CD4-positive, alpha-beta T cell treated with Interleukin-2 at 100 ng/mL for 4 hours (primary cell): ENCODE results near the gene GMPR2.

Experiments used
- DNase-seq: peaks from one replicate; pipeline ENCODE4 v3.0.0-alpha.2; 2020; ENCODE audit warnings: low spot score

The GMPR2 gene

DNA sequence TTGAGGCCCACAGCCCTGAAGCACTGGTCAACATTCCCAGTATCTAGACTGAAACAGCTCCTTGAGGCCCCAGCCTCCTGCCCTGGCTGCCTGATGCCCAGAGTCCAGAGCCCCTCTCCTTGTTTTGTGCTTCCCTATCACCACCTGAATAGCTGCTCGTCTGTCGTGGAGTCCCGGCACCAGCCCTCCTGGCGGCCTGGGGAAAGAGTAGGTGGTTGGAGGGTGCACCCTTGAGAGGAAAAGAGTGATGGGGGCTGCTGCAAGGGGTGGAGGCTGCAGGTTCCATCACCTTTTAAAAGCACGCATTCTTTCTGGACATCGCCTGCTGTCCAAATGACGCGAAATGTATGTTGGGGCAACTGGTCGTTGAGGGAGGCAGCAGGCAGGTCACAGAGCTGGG lies 35.5 kb downstream of the GMPR2 start:
- DNase-seq = no peak

DNA sequence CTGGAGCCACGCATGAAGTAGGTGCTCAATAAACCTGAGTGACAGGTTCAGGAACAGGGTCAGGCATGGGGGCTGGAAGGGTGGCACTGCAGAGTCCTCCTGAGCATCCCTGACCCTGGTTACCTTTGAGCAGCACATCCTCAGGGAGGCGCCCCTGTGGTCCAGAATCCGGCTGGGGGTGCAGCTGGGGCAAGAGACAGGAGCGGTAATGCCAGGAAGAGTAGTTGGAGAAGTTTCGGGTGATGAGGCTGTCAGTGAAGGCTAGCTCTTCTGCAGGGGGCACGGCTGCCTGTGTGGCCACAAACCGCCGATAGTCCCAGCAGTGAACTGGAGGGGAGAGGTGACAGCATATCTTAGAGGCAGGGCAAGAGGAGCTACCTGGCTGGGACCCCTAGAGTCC lies 36.6 kb downstream of the GMPR2 start:
- no peak for DNase-seq

DNA sequence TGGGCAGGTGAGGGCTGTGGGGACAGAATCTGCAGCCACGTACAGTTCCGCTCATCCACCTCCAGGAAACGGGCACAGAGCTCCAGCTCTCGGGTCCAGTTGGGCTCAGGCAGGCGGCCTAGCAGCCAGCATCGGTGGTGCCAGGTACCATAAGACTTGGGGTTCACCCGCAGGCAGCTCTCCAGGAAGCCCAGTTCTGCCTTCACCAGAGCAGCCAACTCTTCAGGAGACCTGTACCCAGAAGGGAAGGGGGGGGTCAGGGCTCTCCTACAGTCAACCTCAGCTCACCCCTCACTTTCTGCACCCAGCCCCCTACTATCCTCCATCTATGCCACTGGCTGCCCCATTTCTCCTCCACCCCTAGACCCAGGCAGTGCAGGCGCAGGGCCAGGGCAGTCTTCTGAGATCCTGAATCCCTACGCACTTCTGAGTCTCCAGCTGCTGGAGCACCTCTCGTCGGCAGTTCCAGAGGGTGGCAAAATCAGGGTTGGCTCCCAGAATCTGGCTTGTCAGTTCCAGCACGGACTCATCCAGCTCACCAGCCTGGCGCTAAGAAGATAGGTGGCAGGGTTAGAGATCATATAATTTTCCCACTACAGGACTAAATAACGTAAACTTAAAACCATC lies 37.3 kb downstream of the GMPR2 start:
- no peak for DNase-seq

DNA sequence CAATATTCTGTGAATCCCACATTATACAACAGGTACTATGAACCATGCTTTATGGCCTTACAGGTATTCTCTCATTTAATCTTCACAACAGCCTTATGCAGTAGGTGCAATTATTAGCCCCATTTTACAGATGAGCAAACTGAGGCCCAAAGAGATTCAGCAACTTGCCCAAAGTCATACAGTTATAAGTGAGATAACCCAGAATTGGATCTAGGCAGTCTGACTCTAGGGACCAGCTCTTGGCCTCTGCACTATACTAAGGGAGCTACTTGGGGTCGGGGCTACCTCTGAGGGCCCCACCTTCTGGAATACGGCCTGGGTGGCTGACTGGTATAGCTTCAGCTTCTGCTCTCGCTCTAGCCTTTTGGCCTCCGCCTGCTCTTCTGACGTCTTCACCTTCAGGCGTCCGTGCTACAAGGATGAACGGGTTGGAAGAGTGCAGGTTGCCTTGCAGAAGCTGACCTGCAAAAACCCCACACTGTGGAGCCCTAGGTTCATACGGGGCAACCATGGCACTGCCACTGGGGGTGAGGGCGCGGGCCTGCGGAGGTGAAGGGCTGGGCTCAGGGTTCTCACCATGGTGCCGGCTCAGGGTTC lies 37.9 kb downstream of the GMPR2 start:
- DNase-seq = no peak

DNA sequence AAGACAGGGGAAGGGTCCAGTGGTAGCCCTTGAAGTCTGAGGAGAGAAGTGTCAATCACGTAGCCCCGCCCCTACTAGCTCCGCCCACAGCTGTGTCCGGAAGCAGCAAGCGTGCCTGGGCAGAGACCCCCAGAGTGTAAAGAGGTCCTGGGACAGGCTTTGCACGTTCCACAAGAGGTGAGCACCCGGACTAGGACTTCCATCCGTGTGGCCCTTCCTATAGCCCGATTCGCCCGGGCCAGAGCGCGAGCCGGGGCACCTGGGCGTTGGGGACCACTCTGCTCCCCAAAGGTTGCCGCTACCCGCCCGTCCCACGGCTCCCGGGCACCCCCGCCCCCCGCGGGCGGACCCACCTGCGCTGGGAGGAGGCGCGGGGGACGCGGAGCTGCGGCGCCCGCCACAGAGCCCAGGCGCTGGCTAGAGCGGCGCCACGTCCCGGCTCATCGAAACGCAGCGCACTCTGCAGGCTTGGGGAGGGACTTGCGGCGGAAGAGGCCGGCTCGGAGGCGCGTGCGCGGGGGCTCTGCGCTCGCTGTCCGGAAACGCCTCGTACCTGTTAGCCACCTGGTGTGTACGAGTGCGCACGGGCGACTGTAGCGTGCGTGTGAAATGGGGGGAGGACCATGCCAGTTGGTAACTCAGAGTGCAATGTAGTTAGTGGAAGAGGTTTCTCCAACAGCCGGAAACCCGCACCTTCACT lies 38.6 kb downstream of the GMPR2 start, which contains the start of gene RABGGTA:
TSS of gene RABGGTA (minus strand) at position 464 of the 700 bp plus-strand sequence. CDS start 482 bp downstream, outside the sequence.
- peak; percentile 94 for DNase-seq

DNA sequence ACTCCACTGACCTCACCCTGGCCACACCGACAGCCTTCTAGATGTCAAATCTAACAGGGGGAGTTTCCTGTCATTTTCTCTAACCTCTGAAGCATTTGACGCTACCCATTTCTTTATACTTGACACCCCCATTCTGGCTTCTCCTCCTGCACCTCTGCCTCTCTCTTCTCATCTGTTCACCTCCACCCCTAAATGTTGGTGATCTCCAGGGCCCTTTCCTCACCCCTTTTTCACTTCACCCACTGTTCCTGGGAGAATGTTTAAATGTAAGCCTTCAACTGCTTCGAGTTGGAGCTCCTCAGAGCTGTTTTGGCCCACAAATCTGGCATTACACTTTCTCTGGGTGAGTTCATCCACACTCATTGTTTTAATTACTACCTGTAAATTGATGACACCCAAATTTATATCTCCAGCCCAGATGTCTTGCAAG lies 39.1 kb downstream of the GMPR2 start:
- no peak for DNase-seq

DNA sequence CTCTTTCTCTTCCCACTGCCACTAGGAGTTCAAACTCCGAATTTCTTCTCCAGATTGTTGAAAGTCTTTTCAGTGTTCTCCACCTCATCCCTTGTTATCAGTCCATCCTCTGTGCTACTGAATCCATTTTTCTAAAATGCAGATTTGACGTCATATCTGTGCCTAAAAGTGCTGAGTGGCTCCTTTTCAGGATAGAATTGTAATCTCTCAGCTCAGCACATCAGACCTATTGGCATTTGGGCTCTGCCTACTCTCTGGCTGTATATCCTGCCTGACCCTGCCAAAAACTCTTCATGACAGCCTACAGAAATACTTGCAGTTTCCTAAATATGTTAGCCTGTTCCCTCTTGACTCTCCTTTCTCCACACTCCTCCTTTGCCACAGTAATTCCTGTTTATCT lies 39.7 kb downstream of the GMPR2 start:
- no peak for DNase-seq

DNA sequence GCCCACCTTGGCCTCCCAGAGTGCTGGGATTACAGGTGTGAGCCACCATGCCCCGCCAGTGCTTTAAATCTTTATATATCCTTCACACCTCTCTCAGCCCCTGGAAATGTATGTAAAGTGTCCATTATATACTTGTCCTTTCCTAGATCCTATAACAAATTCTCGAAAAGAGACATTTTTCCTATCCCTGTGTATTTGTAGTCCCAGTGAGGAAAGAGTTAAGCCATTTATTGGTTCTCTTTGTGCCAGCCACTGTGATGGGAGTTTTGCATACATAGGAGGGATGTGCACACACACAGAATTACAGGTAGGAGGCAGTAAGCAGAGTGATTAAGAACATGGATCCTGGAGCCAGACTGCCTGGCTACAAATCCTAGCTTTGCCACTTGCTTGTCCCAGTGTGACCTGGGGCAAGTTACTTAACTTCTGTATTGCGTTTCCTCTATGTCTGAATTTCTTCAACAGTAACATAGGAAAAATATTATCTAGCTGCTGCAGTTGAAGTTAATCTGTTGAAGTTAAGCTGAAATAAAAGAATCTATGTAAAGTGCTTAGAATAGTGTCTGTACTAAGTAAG lies 40.8 kb downstream of the GMPR2 start:
- DNase-seq = no peak

DNA sequence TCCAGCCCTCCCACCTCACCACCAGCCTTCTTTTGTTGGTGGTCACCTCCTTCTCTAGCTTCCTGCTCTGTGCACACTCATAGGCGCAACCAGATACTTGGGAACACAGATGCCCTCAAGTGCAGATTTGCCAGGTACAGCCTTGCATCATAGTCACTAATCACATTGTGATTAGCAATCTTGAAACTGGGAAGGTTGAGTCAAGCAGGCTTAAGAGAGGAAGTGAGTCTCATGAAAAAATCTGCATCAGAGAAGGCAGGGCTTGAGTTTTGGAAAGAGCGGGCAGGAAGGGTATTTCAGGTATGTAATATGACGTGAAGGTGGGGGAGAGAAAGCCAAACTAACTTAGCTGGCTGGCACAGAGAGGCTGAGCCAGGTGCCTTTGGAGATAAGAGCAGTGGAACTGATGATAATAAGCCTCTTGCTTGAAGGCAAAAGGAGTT lies 41.4 kb downstream of the GMPR2 start:
- peak; percentile 67 for DNase-seq

DNA sequence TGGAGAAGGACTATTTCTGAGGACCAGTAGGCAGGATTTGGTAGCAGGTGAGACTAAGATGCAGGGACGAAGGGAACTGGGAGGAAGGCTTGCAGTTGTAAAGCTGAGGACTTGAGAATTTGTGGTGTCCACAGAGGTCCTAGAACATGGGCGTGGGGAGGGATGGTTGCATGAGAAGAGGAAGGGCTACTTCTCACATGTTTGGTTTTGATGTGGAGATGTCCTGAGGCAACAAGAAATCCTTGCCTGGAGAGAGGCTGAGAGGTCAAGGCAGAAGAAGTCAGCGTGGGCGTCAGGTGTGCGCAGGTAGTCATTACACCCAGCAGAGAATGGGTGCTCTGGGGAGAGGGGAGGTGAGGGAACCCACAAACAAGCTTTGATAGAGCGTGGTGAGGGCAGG lies 44.3 kb downstream of the GMPR2 start:
- DNase-seq = no peak

DNA sequence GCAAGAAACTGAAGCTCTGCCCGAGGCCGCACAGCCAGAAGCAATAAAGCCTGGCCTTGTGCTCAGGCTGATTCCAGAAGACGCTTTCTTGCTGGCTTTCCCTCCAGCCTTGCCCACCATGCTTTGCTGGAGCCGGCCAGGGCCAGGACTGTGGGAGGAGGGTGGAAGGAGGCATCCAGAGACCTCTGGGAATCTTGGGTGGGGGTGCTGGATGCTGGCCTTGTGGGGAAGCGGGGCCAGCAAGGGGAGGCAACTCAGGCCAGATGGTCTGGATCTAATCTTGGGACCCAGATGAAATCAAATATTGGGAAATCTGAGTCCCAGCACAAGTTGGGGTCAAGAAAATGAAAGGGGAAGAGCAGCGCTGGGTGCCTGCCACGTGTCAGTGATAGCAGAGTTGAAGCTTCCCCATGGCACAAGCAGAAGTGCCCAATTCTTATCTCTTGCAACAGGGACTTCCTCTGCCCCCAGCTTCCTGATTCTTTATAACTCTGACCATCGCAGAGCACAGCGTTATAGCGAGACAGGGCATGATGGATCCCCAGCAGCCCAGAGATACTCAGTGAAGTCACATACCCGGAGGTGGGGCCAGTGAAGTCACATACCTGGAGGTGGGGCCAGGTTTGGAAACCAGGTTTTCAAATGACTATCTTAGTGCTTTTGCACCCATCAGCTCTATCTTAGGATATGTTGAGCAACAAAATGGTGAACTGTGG lies 45.0 kb downstream of the GMPR2 start:
- no peak for DNase-seq

DNA sequence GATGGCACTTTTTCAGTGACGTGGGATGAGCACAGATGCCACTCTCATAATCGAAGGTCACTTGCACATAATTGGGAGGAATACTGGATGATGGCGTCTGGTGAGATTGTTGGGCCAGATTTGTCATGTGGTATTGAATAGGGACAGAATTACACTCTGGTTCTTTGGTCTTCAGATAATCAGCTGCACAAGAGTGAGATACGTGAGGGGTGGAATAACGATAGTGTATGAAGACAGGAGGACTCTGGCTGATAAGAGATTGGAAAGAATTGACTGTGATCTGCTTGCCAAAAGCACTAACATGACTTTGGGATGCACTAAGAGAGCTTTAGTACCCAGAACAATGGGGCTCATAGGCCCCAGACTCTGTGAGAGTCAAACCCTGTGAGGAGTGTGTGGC lies 45.7 kb downstream of the GMPR2 start:
- no peak for DNase-seq

DNA sequence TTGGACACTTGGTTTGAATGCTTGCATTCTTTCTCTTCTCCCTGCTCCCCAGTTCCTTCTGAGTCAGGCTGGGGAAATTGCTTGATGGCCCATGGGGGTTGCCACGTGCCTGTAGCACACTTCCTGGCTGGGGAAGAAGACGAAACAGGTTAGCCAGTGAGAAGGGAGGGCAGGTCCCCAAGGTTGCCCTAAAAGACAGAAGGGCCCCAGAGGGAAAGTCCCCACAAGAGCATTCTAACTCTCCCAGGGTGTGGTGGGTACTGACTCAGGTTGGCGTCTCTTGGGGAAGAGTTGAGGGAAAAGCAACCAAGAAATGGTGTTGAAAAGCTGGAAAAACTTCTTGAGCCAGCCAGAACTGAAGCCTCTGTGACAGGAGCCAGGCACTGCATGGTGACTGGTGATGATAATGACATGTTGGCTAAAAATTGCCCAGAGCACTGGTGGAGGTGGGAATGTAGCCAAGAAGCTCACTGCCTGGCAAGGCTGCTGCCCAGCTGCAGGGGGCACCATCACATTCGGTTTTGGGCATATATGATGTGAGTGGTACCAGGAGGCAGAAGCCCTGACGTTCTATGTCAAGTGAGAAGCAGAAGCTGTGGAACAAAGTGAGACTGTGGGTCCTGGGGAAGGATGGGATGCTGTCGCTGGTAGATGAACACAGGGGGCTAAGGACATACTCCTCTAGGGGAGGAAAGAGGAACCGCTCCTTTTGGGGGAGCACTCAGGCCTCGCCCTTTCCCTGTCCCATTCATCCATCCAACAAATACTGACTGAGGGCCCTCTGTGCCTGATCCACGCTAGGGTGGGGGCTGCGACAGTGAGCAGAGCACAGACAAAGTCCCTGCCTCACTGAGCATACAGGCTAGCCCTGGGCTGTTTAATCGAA lies 46.8 kb downstream of the GMPR2 start:
- peak; percentile 67 for DNase-seq

DNA sequence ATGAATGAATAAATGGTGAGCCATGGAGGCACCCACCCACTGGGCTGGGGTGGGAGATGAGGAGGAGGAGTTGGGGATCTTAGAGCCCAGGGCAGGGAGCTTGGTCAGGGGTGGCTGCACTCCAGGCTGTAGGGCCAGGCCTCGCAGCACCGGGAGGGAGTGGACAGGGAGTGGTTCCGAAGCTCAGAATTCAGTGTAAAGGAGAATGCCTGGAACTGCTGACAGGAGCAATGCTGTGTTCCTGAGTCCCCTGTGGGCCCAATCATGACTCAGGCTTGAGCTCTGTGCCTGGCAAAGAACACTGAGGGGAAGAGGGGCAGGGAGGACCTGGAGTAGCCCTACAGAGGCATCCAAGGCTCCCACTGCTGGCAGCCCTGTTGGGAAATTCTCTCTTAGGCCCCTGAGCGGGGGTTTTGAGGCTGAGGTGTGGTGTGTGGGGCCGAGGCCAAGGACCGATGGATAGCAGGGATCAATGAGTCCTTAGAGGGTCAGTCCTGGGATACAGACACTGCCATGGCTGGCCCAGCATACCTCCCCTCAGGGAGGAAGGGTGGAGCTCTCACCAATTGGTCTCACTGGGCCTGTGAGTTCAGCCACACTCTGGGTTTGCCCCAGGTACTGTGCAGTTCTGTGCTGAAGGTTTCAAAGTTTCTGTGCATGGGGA lies 48.2 kb downstream of the GMPR2 start:
- no peak for DNase-seq

DNA sequence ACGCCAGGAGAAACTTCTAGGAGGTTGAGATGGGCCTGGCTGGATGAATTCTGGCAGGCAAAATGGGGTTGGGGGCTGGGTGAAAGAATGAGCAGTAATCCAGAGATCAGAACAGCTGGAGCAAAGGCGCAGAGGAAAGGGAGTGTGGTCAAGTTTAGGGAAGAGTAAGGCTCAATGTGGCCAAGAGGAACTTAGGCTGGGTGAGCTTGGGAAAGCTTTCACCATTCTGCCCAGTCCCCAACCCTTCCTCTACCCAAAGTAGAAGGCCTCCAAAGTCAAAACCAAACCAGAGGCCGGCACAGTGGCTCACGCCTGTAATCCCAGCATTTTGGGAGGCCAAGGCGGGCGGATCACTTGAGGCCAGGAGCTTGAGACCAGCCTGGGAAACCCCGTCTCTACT lies 48.9 kb downstream of the GMPR2 start:
- DNase-seq = no peak

DNA sequence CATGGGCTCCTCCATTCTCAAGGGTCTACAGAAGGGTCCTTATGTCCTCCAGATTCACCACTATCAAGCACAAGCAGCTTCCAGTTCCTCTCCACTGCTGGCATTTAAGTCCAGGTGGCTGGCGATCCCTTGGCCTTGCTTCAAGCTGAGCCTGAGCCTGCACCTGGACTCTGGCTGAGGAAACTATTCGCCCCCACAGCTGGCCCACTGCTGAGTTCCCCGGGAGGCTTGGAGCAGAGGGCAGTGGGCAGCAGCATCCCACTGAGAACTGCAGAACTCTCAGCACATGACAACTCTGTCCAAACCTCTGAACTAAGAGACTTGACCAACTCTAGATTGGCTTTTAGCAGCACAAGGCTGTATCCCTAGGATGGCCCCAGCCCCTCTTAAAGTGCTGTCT lies 50.0 kb downstream of the GMPR2 start:
- no peak for DNase-seq

DNA sequence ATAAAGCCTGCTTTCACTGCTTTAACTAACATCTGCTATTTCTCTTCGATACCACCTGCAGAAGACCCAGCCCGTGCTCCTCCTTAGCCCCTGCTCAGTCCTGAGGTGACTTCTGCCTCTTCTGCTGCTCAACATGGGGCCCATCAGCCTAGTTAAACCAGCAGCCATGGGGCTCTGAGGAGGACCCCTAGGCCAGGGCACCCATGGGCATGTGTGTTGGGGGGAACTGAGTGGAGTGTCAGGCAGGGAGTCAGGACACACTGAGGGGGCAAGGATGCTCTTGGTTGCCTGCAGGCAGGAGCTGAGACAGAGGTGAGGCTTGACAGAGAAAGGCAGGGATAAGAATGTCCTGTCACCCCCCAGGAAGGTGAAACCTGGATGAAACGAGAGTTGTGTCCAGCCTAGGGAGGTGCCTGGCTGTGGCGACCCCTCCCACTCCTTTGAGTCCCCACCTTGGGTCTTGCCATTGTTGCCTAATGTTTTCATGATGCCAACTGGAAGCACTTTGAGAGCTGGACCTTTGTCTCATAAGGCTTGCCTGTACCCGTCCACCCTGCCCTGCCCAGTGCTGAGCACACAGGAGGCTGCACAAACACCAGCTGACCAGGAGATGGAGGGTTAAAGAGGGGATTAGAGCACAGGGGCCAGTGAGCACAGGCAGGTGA lies 51.2 kb downstream of the GMPR2 start:
- no peak for DNase-seq

DNA sequence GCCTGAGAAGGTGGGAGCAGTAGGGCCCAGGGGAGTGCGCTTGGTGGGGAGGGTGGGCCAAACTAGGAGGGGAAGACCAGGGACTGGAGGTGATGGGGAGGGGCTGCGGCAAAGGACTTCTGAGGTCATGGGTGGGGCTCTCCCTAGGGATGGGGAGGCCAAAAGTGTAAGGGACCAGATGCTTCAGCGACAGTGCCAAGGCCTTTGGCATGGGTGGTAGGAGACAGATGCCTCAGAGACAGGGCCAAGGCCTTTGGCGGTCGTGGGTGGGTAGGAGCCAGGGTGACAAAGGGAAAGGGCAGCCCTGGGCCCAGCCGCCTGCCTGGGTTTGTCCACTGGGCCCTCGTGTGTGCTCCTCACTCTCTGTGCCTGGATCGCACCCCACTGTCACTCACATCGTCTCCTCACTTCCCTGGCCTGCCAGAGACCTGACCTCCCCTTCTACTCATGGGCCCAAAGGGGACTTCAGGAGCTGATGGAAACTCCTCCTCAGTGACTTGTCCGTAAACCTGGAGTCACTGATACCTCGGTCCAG lies 51.8 kb downstream of the GMPR2 start:
- no peak for DNase-seq

DNA sequence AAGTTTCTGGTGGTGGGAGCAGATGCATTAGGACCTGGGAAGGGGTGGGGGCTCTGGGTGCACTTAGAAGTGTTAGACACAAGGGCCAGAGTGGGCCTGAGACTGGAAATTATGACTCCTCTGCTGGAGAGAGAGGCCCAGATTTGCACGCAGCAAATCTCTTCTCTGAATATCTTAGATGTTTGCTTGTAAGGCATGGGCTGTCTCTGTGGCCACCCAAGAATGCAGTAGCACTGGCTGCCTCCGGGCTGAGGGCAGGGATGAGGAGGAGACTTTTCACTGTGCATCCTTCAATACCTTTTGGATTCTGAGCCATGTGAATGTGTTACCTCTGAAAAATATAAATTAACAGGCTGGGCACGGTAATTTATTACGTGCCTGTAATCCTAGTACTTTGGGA lies 52.6 kb downstream of the GMPR2 start:
- no peak for DNase-seq

DNA sequence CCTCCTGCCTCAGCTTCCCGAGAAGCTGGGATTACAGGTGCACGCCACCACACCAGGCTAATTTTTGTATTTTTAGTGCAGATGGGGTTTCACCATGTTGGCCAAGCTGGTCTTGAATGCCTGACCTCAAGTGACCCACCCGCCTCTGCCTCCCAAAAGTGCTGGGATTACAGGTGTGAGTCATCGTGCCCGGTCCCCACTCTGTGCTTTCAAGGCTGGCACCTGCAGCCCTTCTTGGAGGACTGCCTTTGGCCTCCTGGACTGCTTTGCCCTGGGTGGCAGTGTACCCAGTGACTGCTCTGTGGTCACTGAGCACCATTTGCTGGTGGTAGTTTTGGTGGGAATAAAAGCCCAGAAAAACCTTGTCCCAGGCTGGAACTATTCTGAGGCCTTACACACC lies 54.3 kb downstream of the GMPR2 start:
- no peak for DNase-seq
